NCI-H748 (cell line): ENCODE results near the gene MYG1.

ENCODE experiments used
- DNase-seq: peaks from one replicate; lab custom pipeline; 2025; ENCODE audit not compliant: unreplicated experiment; lab: John Stamatoyannopoulos, UW

The MYG1 gene

DNA sequence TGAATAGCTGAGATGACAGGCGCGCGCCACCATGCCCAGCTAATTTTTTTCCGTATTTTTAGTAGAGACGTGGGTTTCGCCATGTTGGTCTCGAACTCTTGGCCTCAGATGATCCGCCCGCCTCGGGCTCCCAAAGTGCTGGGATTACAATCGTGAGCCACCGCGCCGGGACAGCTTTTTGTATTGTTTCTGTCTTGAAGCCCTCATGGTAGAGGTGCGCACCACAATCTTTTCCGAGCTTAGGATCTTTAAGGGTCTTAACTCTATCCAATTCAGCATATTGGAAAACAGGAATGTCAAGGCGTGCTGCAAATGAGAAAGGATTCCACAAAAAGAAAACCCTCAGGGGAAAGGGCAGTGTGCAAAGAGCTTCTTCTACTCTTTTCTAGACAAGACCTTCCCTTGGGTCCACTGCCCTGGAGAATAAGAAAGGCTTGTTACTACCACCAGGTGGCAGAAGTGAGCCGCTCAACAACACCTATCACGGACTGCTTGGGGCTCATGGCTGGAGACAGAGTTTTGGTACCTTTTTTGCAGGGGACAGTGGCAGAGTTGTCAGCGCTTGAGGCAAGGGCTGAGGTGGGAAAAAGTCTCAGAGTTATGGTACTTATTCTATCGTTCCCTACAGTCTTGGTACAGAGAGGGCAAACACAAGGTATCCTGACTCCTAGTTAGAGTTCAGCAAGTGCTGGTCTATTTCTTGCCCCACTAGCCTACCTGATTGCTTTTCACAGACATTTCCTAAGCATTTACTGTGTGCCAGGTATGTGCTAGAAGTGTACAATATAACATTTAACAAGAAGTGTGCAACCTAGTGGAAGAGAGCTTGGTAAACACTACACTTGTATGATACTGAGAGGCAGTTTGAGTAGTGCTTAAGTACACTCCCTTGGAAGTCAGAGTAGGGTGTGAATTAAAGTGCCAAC is 53.1 kb downstream of the MYG1 start:
- DNase-seq = peak; percentile 73

DNA sequence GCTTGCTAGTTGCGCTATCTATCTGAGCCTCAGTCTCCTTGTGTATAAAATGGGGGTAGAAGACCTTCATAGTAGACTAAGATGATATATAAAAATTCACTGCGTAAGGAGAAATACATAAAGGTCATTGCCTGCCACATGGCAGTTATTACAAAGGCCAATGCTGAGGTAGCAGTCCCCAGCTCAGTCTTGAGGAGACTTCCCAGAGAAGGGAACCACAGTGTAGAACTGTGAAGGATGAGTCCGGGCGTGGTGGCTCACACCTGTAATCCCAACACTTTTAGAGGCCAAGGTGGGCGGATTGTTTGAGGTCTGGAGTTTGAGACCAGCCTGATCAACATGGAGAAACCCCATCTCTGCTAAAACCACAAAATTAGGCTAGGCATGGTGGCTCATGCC is 53.8 kb downstream of the MYG1 start:
- DNase-seq = no peak

- DNase-seq = no peak
These were observed 55.6 kb downstream of the MYG1 start for GRCh38 chr12:53355121-53355520.
